Fibroblast of peridontal ligament (primary cell): Measurements from ENCODE around the gene ASPSCR1.

Experiments
- DNase-seq: peaks from one replicate; pipeline ENCODE4 v3.0.0-alpha.2; 2010; ENCODE audit errors: extremely low read depth

Gene ASPSCR1

DNA sequence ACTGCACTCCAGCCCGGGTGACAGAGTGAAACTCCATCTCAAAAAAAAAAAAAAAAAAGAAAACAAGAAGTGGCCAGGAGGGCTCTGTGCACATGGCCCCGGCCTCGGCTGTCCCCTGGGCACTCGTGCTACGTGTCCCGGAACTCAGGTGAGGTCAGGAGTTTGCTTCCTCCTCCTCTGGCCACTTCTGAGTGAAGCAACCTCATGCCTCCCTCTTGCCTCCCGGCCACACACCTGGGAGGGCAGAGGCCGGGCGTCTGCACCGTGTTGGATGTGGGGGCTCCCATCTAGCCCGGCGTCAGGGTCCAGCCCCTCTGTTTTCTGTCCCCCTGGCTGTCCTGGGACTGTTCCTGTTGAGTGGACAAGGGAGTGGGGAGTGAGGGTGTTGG lies 22.2 kb downstream of the ASPSCR1 start:
- no peak for DNase-seq

DNA sequence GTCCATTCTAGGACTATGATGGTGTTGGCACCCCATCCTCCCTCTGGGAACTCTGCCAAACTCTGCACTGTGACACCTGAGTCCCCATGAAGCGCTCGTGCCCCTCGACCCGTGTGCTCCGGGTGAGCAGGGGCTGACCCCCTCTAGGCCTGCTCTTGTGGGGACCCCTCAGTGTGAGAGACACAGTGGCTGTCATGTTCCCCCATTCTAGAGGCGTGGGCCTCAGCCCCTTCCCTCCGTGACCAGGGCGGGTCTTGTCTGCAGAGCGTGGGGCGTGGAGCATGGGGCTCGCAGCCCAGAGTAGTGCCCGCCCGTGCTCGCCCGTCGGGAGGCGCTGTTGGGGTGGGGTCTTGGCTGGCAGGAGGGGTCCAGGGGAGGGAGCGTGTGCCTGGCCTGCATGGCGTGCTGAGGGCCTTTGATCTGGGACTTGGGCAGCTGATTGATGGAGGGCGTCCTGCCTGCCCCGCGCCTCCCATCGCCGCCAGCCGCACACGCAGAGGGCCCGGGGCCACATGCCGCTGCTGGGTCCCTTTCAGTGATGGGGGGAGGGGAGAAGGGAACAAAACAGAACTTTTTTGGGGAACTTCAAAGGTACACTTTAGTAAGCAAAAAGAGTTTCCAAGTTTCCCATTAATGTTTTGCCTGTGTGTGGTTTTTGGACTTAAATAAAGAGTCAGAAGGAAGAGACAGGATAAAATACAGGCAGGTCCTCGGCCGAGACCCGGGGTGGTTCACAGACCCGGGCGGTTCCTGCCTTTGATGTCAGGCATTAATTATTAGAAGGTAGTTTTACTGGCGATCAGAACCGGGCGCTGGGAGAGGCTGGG lies 22.8 kb downstream of the ASPSCR1 start:
- no peak for DNase-seq

DNA sequence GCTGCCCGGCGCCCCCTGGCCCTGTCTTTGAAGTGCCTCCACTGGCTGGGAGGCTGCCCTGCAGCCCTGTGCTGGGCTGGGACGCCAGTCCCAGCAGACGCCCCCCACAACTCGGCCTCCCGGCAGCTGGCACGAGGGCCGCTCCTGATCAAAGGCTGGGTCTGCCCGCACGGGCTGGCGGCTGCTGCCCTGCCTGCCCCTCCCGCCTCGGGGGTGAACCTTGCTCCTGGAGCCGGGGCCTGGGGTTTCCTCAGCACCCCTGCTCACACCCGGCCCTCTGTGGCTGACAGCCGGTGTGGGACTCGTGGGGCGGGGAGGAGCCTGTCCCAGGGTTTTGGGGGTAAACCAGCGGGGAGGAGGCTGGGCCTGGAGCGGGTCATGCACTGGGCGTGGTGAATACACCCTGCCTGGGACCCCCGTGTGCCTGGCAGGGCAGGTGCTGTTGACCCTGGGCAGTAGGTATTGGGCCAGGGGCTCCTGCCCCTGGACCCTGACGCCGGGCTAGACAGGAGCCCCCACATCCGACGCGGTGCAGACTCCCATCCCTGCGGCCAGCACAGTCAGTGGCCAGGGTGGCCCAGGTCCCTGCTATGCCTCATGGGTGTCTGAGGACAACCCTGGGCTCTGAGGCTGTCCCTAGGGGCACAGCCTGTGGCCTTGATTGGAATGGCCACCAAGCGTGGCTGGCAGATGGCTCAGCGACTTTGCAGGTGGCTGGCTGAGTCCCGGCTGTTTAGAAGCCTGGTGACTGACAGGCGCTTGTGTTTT lies 23.6 kb downstream of the ASPSCR1 start:
- no peak for DNase-seq

DNA sequence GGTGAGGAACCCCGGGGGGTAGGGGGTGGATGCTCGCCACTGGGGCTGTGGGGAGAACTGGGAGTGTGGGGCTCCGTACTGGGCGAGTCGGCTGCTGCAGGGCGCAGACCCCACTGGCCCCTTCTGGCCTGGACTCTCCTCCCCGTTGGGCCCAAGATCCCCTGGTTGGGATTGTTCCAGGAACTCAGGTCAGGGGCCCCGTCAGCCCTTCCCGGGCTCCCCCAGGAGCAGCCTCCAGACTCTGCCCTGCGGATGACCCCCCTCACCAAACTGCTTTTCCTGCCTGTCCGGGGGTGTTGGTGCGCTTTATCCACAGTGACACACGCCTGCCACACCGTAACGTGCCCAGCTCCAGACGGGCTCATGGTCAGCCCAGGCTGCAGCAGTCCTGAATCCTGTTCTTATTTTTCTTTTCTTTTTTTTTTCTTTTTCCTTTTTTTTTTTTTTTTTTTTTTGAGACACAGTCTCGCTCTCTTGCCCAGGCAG lies 24.2 kb downstream of the ASPSCR1 start:
- no peak for DNase-seq

DNA sequence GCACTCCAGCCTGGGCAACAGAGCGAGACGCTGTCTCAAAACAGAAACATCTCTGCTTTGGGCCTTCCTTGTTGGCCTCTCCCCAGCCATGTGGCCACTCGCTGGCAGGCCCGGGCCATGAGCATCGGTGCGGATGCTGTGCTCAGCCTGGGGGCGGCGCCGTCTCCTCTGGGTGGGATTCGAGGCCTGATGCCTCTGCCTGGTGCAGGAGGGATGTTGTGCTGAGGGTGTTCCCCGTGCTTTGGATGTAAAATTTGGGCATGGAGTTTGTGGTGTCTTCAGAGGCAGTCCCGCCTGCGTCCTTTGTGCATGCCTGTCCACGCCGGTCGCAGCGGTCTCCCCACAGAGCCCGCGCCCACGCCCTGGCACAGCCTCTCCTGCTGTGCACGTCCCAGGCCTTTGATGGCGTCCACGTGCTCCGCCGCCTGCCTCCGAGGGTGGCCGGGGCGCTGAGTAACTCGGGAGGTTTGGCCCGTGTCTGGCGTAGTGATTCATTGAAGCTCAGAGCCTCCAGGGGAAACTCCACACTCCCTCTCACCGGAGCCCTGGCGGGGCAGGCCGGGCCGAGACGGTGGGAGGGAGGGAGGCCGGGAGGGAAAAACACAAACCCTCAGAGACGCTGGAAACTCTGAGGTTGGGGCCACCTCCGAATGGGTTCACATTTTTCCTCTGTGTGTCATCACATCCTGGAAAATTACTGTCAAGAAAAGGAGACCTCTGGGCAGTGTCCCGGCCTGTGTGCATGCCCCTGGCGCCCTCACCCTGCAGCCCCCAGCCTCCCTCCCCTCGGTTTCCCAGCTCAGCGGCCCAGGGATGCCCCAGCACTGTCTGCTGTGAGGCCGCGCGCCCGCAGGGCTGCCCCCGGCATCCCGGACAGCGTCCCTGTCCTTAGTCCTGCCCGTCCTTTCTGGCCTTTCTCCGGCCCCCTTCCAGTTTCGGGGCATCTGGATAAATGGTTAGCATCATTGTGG lies 26.3 kb downstream of the ASPSCR1 start:
- DNase-seq = peak; percentile 88

DNA sequence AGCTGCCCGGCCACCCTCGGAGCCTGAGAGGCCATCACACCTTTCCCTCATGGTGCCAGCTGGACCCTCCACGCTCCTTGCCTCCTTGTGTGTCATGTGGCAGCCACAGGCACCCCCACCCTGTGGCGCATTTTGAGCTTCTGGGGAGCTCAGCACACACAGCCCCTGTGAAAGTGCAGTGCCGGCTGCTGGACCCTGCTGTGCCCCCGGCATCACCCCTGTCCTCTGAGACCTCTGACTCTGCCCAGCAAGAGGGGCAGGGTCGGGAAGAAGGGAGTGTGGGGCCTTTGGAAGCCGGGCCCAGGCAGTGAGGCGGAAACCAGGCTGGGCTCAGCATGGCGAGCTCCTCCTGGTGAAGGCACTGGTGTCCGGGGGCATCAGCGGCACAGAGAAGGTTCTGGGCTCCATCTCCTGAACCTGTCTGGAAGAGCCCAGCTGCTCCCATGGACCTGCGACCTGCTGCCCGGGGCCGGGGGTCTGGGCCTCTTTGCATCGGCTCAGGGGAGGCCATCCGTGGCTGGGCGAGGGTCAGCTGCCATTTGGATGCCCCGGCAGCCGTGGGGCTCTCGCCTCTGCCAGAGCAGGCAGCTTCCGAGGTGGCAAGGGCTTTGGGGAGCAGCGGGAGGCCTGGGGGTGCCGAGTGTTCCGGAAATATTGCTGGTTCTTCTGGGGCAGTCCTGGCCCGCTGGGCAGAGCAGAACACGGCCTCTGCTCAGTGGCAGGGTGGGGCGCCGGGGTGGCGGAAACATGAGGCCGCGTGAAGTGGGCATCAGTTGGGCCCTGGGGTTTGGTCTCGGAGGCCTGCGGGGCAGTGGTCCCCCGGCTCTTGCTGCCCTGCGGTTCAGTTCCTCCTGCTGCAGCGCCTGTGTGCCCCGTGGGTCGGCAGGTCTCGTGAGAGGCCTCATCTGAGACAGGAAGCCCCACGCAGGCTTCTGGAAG lies 27.4 kb downstream of the ASPSCR1 start:
- no peak for DNase-seq

DNA sequence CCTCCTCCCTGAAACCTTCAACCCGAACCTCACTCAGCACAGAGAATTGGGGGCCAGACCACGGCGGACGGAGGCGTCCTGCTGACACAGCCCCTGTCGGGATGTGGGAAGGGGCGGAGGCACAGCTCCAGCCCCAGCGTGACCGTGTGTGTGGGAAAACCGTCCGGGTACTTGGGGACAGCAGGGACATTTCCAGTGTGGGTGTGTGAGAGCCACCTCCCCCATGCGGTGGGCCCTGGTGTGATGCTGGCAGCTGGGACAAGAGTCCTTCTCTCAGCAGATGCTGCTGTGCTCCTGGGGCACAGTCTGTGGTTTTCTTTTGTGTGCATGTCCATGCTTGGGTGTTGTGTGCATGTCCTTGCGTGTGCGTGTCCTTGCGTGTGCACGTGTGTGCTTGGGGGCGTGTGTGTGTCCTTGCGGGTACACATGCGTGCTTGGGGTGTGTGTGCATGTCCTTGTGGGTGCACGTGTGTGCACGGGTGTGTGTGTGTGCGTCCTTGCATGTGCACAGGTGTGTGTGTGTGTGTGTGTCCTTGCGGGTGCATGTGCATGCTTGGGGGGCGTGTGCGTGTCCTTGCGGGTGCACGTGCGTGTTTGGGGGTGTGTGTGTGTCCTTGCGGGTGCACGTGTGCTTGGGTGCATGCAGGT lies 28.4 kb downstream of the ASPSCR1 start:
- DNase-seq = no peak

DNA sequence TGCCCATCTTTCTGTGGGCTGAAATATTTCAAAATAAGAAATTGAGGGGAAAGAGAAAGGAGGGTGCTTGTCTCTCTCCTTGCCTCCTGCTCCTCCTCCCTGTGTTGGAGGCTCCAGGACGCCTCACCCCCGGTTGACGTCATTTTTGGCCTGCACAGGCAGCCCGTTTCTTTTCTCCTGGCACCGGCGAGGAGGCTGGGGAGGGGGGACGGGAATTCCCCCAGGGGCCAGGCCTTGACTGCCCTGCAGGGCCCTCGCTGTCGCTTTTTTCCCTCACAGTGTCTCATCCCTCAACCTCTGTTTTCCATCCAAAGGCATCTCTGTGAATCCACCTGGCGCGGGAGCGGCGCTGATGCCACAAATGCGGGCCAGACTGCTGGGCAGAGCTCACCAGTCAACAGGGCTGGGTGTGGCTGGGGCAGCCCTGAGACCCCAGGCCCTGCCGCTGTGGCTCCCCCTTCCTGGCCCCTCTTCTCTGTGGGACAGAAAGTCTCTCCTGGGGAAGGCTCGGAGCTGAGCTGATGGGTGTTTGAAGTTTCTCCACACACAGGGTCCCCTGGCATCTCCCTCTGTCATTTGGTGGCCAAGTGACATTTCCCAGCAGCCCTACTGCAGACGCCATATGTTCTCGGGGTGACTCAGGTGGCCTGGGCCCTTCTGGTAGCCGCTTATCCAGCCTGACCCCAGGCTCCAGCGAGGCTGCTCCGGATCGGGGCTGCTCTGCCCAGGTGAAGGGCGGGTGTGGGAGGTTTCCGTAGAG lies 29.2 kb downstream of the ASPSCR1 start:
- DNase-seq = no peak

DNA sequence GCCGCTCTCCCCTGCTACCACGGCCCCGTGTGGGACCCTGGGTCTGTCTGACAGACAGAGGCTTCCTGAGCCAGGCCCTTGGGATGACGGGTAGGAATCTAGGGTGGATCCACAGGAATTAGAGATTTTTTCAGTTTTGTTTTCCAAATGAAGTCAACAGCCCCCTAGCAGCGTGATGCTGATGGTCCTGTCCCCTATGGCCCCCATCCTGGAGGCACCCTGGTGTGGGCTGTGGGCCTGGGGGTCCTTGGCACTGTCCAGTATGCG lies 29.7 kb downstream of the ASPSCR1 start:
- no peak for DNase-seq

DNA sequence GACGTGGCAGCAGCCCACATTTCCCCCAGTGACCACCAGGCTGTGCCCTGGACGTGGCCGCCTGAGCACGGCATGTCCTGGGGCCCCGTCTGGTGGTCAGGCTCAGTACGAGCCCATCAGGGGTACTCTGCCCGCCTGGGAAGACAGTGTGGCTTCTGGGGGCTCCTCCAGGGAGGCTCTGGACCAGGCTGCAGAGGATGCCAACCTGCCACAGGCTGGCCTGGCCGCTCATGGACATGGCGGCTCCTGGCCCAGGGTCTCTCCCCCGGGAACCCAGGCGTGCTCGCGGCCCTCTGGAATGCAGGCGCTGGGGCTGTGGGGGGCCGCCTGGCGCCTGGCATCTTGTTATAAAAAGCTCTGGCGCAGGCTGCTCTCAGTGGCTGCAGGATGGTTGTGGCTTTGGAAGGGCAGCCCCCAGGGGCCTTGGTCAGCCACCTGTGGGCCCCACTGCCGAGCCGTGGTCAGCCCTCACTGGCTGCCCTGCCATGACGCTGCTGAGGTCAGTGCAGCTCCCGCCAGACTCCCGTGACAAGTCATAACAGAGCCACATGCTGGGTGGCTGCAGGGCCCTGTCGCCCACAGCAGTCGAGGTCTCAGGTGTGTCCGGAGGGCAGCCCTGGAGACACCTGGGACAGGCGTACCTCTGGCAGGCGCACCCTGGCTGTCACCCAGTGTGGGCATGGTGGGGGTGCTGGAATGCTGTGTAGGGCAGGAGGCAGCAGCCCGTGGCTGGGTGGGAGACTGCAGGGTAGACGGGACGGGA lies 30.2 kb downstream of the ASPSCR1 start:
- no peak for DNase-seq

DNA sequence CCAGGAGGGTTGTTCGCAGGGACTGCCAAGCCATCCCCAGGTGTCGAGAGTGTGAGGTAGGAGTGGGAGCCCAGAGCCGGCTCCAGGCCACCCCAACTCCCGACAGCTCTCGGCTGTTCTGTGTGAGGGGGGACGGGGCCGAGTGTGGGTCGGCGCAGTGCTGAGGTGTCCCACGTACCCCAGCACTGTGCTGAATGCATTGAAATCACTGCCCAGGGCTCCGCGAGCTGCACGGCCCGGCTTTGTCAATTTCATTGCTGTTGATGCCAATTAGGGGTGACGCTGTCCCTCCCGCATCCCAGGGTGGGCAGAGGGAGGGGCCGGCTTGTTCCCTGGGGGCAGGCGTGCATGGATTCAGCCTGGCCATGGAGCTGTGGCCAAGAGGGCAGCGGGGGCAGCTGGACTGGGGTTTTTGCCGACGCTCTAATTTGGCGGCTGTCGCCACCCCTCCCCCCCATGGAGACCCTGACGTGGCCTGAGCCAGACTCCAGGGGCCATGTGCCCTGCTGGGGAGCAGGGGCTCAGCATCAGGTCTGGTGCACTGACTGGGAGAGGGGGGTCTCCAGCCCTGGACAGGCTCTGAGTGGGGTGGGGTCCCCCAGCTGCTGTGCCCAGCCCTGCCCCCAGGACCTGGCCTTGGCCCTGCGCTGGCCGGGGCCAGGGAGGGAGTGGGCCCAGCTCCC lies 31.0 kb downstream of the ASPSCR1 start:
- DNase-seq = no peak

DNA sequence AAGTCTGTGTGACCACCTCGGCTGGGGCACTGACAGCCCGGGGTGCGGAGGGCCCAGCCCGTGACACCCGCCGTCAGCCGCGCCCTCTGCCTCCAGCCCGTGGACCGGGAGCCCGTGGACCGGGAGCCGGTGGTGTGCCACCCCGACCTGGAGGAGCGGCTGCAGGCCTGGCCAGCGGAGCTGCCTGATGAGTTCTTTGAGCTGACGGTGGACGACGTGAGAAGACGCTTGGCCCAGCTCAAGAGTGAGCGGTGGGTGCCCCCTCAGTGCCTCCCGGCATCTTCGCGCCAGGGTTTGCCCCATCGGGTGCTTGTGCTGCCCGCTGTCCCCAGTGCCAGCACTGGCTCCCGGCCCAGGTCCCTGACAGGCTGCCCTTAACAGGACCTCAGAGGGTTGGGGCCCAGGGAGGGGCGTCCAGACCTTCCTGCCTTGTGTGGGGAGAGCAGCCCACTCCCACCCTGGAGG lies 31.5 kb downstream of the ASPSCR1 start:
- no peak for DNase-seq

DNA sequence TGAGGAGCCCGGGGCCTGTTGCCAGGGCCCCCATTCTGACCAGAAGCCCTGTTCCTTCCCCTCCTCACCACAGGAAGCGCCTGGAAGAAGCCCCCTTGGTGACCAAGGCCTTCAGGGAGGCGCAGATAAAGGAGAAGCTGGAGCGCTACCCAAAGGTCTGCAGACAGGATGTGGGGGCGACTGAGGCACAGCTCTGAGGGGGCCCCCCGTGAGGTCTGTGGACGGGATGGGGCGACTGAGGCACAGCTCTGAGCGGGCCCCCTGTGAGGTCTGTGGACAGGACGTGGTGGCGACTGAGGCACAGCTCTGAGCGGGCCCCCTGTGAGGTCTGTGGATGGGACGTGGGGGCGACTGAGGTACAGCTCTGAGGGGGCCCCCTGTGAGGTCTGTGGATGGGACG lies 32.0 kb downstream of the ASPSCR1 start:
- DNase-seq = no peak

DNA sequence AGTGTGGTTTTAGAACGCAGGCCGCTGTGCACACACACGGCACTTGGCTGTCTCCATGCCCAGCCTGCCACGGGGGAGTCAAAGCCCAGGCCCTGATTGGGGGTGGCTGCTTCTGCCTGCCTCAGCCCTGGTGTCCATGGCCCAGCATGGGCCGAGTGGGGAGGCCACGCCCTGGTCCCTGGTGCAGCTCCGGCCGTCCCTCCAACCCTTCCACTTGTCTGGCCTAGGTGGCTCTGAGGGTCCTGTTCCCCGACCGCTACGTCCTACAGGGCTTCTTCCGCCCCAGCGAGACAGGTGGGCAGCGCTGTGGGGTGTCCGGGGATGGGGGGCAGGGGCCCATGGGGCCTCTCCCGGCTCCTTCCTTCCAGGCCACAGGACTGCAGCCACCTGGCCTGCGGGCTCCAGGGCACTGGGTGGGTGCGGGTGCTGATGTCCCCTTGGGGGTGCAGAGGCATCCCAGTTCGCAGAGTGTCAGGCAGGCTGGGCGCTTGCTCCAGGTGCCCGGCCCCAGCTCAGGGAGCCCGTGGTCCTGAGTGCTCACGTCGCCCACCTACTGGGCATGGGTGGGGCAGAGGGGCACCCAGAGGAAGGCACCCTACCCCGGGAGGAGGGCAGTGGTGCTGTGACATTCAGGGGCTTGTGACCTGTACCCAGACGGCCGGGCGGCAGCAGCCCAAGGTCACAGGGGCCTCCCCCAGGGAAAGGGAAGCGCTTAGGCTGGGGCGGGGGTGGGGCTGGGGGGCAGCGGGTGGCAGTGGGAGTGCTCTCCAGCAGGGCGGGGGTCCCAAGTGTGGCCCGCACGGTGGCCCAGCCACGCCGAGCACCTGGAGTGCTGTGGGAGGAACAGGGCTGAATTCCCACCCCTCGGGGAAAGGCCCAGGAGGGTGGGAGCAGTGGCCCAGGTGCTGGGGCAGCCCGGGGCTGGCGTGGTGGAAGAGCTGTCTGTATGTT lies 33.4 kb downstream of the ASPSCR1 start:
- no peak for DNase-seq

DNA sequence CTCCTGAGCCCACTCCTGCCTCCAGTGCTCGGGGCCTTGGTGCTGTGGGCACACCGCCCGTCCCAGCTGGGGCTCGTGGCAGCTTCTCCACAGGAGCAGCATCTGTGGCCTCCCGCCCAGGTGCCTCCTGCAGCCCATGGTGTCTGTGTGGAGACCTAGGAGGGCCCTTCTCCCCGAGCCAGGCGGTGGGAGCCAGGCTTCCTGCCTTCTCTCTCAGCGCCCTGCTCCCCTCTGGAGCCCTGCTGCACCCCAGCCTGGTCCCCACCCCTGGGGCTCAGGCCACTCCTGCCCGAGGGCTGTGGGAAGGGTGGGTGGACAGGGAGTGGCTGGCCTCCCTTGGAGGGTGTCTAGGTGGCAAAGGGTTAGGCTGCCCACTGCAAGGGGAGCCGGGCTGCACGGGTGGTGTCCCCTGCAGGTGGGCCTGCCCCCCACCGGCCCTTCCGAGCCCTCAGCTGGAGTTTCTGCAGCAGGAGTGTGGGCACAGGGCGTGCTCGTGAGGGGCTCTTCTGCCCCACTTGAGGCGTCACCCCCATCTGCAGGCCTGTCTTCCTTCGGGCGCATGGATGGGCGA lies 34.3 kb downstream of the ASPSCR1 start:
- no peak for DNase-seq

DNA sequence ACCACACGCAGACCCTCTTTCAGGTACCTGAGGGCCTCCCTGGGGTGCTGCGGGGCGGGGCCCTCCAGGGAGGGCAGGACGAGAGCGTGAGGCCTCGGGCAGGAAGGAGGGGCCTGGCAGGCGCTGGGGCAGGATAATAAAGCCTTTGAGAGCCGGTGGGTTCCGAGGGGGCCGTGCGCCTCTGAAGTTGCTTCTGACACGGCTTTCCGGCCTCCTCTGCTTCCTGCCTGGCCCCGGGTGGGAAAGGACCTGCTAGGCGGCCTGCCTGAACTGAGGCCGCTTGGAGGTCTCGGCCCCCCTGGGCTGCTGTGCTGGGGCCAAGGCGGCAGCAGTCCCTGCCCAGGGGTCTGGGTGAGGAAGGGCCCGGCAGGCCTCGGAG lies 34.8 kb downstream of the ASPSCR1 start:
- DNase-seq = no peak
